Rectal smooth muscle tissue (tissue), 1 donor: ENCODE measurements around the gene AZU1.

Experiments
- H3K27ac ChIP-seq: one replicate; pipeline ENCODE4 v1.7.0; 2013; ENCODE audit warnings: low read depth, low read length, inconsistent platforms
- H3K27me3 ChIP-seq: one replicate; pipeline ENCODE4 v1.7.0; 2013; ENCODE audit warnings: low read length; ENCODE audit not compliant: control insufficient read depth, insufficient read depth
- H3K36me3 ChIP-seq: one replicate; pipeline ENCODE4 v1.7.0; 2013; ENCODE audit warnings: low read length; ENCODE audit not compliant: control insufficient read depth, insufficient read depth
- H3K4me1 ChIP-seq: one replicate; pipeline ENCODE4 v1.7.0; 2013; ENCODE audit warnings: low read length; ENCODE audit not compliant: control insufficient read depth, insufficient read depth
- H3K4me3 ChIP-seq: one replicate; pipeline ENCODE4 v1.7.0; 2013; ENCODE audit warnings: low read length
- H3K9ac ChIP-seq: one replicate; pipeline ENCODE4 v1.7.0; 2013; ENCODE audit warnings: low read length

The AZU1 gene

DNA sequence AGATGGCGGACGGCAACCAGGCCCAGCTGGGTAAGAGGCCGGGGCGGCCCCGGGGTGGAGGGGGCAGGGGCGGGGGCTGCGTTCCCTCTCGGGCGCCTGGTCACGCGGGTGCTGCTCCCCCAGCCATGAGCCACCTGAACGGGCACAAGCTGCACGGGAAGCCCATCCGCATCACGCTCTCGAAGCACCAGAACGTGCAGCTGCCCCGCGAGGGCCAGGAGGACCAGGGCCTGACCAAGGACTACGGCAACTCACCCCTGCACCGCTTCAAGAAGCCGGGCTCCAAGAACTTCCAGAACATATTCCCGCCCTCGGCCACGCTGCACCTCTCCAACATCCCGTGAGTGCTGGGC is 19.2 kb upstream of the AZU1 start:
- H3K4me1 ChIP-seq: no peaks in the 10 kb centered on the region
- H3K4me3 ChIP-seq: no peak overlapping the region
- H3K27me3 ChIP-seq: no peaks in the 10 kb centered on the region
- no peak overlapping the region for H3K27ac ChIP-seq
- peaks cover 58% of the 10 kb centered on the region for H3K36me3 ChIP-seq
- H3K9ac ChIP-seq: no peak overlapping the region

DNA sequence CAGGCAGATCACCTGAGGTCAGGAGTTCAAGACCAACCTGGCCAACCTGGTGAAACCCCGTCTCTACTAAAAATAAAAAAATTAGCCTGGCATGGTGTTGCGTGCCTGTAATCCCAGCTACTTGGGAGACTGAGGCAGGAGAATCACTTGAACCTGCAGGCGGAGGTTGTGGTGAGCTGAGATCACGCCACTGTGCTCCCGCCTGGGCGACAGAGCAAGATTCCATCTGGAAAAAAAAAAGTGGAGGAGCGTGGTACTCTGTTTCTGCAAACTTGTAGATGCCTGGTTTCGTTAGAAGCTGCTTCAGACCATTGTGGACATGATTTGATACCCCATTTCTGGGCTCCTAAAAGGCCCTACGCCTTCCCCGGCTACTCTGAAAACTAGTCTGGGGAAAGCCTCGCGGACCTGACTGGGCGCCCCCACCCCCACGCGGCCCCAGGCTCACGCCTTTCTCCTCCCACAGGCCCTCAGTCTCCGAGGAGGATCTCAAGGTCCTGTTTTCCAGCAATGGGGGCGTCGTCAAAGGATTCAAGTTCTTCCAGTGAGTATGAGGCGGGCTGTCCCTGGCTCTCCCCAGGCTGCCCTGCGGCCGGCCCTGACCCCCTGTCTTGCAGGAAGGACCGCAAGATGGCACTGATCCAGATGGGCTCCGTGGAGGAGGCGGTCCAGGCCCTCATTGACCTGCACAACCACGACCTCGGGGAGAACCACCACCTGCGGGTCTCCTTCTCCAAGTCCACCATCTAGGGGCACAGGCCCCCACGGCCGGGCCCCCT is 17.4 kb upstream of the AZU1 start:
- H3K9ac ChIP-seq: no peak overlapping the region
- H3K36me3 ChIP-seq: peaks cover 41% of the 10 kb centered on the region
- no peak overlapping the region for H3K4me3 ChIP-seq
- H3K4me1 ChIP-seq: no peaks in the 10 kb centered on the region
- no peaks in the 10 kb centered on the region for H3K27me3 ChIP-seq
- H3K27ac ChIP-seq: no peak overlapping the region

DNA sequence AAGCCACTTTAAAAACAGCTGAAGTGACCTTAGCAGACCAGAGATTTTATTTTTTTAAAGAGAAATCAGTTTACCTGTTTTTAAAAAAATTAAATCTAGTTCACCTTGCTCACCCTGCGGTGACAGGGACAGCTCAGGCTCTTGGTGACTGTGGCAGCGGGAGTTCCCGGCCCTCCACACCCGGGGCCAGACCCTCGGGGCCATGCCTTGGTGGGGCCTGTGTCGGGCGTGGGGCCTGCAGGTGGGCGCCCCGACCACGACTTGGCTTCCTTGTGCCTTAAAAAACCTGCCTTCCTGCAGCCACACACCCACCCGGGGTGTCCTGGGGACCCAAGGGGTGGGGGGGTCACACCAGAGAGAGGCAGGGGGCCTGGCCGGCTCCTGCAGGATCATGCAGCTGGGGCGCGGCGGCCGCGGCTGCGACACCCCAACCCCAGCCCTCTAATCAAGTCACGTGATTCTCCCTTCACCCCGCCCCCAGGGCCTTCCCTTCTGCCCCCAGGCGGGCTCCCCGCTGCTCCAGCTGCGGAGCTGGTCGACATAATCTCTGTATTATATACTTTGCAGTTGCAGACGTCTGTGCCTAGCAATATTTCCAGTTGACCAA is 16.7 kb upstream of the AZU1 start:
- H3K4me1 ChIP-seq: no peaks in the 10 kb centered on the region
- H3K27me3 ChIP-seq: no peaks in the 10 kb centered on the region
- no peak overlapping the region for H3K9ac ChIP-seq
- no peak overlapping the region for H3K27ac ChIP-seq
- H3K36me3 ChIP-seq: peaks cover 34% of the 10 kb centered on the region
- no peak overlapping the region for H3K4me3 ChIP-seq

DNA sequence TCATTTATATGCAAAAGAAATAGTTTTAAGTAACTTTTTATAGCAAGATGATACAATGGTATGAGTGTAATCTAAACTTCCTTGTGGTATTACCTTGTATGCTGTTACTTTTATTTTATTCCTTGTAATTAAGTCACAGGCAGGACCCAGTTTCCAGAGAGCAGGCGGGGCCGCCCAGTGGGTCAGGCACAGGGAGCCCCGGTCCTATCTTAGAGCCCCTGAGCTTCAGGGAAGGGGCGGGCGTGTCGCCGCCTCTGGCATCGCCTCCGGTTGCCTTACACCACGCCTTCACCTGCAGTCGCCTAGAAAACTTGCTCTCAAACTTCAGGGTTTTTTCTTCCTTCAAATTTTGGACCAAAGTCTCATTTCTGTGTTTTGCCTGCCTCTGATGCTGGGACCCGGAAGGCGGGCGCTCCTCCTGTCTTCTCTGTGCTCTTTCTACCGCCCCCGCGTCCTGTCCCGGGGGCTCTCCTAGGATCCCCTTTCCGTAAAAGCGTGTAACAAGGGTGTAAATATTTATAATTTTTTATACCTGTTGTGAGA is 16.1 kb upstream of the AZU1 start:
- no peak overlapping the region for H3K27ac ChIP-seq
- H3K4me1 ChIP-seq: no peaks in the 10 kb centered on the region
- H3K36me3 ChIP-seq: peaks cover 31% of the 10 kb centered on the region
- H3K27me3 ChIP-seq: no peaks in the 10 kb centered on the region
- no peak overlapping the region for H3K9ac ChIP-seq
- no peak overlapping the region for H3K4me3 ChIP-seq

DNA sequence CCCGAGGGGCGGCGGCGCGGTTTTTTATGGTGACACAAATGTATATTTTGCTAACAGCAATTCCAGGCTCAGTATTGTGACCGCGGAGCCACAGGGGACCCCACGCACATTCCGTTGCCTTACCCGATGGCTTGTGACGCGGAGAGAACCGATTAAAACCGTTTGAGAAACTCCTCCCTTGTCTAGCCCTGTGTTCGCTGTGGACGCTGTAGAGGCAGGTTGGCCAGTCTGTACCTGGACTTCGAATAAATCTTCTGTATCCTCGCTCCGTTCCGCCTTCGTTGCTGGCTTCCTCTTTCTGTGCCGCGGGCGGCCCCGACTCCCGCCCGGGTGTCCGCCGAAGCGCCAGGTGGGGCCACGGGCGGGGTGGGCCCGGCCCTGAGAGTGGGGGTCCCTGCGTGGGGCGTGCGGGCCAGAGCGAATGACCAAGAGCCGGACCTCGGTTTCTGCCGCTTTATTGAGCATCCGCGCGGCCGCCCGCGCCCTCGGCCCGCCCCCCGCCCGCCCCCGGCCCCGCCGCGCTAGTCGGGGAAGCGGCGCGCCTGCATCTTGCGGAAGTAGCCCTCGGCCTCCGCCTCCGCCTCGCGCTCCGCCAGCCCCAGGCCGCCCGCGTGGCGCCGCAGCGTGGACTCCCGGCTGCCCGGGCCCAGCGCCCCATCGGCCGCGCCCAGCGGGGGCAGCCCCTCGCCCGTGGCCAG is 15.4 kb upstream of the AZU1 start:
- no peaks in the 10 kb centered on the region for H3K4me1 ChIP-seq
- H3K4me3 ChIP-seq: no peak overlapping the region
- no peaks in the 10 kb centered on the region for H3K27me3 ChIP-seq
- H3K27ac ChIP-seq: no peak overlapping the region
- H3K9ac ChIP-seq: no peak overlapping the region
- peaks cover 27% of the 10 kb centered on the region for H3K36me3 ChIP-seq

DNA sequence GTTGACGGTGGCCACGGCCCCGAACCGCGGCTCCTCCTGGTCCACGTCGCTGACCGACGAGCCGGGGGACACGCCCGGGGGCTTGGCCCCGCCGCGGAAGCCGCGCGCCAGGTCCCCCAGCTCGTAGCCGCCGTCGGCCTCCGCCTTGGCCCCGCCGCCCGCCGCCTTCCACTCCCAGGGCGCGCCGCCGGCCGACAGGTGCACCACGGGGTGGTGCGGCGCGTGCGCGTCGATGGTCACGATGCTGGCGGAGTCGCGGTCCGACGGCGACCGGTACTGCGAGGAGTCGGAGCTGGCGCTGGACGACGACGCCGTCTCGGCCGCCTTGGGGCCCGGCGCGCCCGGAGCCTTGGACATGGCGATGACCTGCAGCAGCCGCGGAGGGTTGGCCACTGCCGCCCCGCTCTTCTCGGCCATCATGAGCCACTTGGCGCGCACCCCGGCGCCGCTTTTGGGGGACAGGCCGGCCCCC is 14.9 kb upstream of the AZU1 start:
- no peak overlapping the region for H3K27ac ChIP-seq
- no peak overlapping the region for H3K9ac ChIP-seq
- H3K36me3 ChIP-seq: peaks cover 24% of the 10 kb centered on the region
- H3K4me1 ChIP-seq: no peaks in the 10 kb centered on the region
- no peak overlapping the region for H3K4me3 ChIP-seq
- H3K27me3 ChIP-seq: no peaks in the 10 kb centered on the region

DNA sequence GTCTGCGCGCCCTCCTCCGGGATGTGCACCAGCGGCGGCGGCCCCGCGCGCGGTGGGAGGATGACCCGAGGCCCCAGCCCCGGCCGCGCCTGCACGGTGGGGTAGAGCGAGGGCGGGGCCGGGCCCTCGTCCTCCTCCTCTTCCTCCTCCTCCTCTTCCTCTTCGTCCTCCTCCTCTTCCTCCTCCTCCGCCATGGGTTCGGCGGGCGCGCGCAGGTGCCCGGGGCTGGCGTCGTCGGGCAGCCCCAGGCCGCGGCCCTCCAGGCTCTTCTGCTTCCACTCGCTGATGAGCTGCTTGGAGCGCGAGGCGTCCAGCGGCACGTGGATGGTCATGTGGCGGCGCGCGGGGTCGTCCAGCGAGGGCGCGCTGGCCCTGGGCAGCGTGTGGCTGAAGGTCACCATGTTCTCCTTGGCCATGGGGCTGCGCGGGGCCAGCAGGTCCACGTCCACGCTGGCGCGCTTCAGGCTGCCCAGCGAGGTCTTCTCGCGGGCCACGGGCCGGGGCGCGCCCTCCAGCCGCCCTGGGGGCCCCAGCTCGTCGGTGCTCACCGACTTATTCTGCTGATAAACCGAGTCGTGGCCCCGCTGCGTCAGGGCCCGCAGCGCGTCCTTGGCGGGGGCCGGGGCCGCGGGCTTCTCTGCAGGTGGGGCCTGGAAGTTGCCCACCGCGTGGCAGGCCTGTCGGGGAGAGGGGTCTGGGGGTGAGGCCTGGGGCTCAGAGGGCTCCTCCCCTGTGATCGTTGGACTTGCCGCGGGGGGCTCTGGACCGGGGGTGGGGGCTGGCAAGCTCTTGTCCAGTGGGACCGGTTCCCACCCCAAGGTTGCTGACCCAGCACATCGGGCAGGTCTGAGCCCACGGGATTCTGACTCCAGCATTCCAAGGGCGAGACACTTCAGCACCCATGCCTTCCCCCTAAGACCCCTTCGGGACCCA is 14.2 kb upstream of the AZU1 start:
- H3K36me3 ChIP-seq: peaks cover 20% of the 10 kb centered on the region
- no peak overlapping the region for H3K9ac ChIP-seq
- H3K4me3 ChIP-seq: no peak overlapping the region
- no peaks in the 10 kb centered on the region for H3K27me3 ChIP-seq
- no peak overlapping the region for H3K27ac ChIP-seq
- no peaks in the 10 kb centered on the region for H3K4me1 ChIP-seq

DNA sequence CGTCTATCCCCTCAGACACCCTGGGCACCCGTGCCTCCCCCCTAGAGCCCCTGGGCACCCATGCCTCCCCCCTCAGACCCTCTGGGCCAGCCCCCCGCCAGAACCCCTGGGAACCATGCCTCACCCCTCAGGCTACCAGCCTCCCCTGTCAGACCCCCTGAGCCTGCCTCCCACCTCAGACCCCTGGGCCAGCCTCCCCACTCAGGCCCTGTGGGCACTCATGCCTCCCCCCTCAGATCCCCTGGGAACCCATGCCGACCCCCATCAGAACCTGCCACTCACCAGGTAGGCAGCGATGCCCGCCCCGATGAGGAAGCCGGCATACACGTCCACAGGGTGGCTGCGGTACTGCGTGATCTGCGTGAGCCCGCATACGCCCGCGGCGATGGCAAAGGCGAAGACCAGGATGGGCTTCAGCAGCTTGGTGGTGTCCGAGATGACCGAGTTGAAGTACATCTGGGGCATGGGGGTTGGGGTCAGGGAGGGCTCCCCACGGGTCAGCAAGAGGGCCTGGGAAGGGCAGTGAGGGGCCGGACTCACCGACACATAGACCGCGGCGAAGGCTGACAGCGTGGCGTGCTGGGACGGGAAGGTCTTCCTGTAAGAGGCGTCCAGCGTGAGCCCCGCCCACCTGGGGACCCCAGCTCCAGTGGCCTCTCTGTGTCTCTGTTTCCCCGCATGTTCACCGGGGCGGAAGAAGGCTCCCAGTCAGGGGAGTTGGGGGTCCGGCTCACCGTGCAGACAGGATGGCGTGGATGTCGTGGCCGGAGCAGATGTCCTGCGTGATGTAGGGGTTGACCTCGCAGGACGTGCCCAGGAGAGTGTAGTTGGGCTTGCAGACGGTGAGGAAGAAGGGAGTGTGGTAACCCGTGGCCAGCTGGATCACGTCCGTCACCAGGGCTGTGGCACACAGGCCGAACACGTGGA is 13.2 kb upstream of the AZU1 start:
- Histone ChIP-seq H3K9ac (no peak overlapping the region), H3K4me3 (no peak overlapping the region), H3K27me3 (no peaks in the 10 kb centered on the region), H3K4me1 (no peaks in the 10 kb centered on the region), H3K27ac (no peak overlapping the region), H3K36me3 (peaks cover 16% of the 10 kb centered on the region)

DNA sequence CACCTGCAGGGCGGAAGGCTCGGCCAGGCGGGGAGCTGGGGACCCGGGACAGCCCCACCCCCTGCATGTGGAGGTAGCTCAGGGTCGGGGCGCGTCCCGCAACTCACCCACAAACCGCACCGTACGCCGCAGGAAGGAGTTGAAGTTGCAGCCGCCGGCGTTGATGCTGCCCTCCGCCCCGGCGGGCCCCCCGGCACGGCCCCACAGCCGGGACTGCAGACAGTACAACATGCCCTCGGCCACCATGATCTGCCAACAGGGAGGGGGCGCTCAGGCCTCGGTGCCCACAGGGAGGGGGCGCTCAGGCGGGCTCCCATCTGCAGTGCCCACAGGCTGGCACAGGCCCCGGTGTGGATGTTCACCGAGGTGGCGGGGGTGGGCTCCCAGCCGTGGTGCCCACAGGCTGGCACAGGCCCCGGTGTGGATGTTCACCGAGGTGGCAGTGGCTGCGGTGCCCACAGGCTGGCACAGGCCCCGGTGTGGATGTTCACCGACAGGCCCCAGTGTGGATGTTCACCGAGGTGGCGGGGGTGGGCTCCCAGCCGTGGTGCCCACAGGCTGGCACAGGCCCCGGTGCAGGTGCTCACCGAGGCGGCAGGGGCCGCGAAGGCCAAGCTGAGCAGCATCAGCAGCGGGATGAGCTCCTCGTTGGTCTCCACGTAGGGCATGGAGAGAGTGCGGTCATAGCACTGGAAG is 12.4 kb upstream of the AZU1 start:
- Histone ChIP-seq H3K4me3 (no peak overlapping the region), H3K27ac (no peak overlapping the region), H3K36me3 (peaks cover 11% of the 10 kb centered on the region), H3K9ac (no peak overlapping the region), H3K27me3 (no peaks in the 10 kb centered on the region), H3K4me1 (no peaks in the 10 kb centered on the region)

DNA sequence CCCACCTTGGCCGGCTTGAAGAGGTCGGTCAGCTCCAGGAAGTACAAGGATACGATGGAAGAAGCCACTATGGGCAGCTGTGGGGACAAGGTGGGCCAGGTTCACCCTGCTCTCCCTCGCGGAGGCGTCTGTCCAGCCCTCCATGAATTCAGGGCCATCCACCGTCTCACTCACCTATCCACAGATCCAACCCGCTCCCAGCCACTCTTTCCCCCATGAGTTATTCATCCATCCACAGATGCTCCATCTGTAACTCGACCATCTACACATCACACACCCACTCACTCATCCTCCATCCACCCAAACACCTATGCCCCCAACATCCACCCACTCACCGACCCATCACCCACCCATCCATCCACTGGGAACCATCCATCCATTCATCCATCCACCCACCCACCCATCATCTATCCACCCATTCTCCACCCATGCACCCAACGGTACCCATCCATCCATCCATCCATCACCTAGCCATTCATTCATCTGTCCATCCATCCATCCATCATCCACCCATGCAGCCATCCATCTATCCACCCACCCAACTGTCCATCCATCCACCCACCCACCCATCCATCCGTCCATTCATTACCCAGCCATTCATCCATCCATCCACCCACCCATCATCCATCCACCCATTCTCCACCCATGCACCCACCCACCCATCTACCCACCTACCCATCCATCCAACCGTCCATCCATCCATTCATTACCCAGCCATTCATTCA is 11.7 kb upstream of the AZU1 start:
- H3K9ac ChIP-seq: no peak overlapping the region
- H3K27me3 ChIP-seq: no peaks in the 10 kb centered on the region
- H3K27ac ChIP-seq: no peak overlapping the region
- H3K36me3 ChIP-seq: peaks cover 6% of the 10 kb centered on the region
- no peak overlapping the region for H3K4me3 ChIP-seq
- no peaks in the 10 kb centered on the region for H3K4me1 ChIP-seq
